GM19468 (cell line): ENCODE measurements around the gene SLC5A6.
"Not testable (repeated sequence)": the region's sequence is repeated elsewhere in the genome, so short reads cannot be mapped to it uniquely, and the experiment has no call there.

Source experiments
- ATAC-seq: cut with Tn5 transposase; IDR thresholded peaks from one replicate; pipeline ENCODE4 v1.9.1; 2021; ENCODE audit warnings: mild to moderate bottlenecking, moderate library complexity, moderate number of reproducible peaks; ENCODE audit not compliant: unreplicated experiment; ENCODE audit errors: extremely low read depth

Gene SLC5A6

GRCh38 chr2:27208486-27209050 is 3.5 kb downstream of the SLC5A6 start:
- no peak for ATAC-seq

- ATAC-seq = no peak
Measured at GRCh38 chr2:27206346-27206745, 5.7 kb downstream of the SLC5A6 start.

GRCh38 chr2:27205206-27205605 is 6.9 kb downstream of the SLC5A6 start:
- no peak for ATAC-seq

- ATAC-seq = no peak
Measured at GRCh38 chr2:27204566-27204965, 7.5 kb downstream of the SLC5A6 start.

- ATAC-seq = no peak
Measured at GRCh38 chr2:27203741-27204140, 8.3 kb downstream of the SLC5A6 start.

- ATAC-seq = no peak
Measured at GRCh38 chr2:27202854-27203253, 9.2 kb downstream of the SLC5A6 start.

GRCh38 chr2:27201675-27202074 is 10.4 kb downstream of the SLC5A6 start:
- no peak for ATAC-seq

GRCh38 chr2:27199241-27199640 is 12.8 kb downstream of the SLC5A6 start:
- no peak for ATAC-seq

GRCh38 chr2:27198627-27199026 is 13.4 kb downstream of the SLC5A6 start:
- ATAC-seq = no peak

GRCh38 chr2:27198068-27198467 is 14.0 kb downstream of the SLC5A6 start:
- not testable (repeated sequence) for ATAC-seq

- ATAC-seq = not testable (repeated sequence)
Measured at GRCh38 chr2:27195799-27196198, 16.3 kb downstream of the SLC5A6 start.

GRCh38 chr2:27194538-27195354 is 17.3 kb downstream of the SLC5A6 start:
- ATAC-seq = no peak

GRCh38 chr2:27191070-27191829 is 20.8 kb downstream of the SLC5A6 start:
- ATAC-seq = no peak

- no peak for ATAC-seq
Measured at GRCh38 chr2:27189989-27190388, 22.1 kb downstream of the SLC5A6 start.

- no peak for ATAC-seq
Measured at GRCh38 chr2:27186613-27187345, 25.3 kb downstream of the SLC5A6 start.

- ATAC-seq = no peak
Measured at GRCh38 chr2:27185331-27186026, 26.6 kb downstream of the SLC5A6 start.

GRCh38 chr2:27184115-27184514 is 28.0 kb downstream of the SLC5A6 start:
- ATAC-seq = no peak

- no peak for ATAC-seq
Measured at GRCh38 chr2:27182346-27182745, 29.7 kb downstream of the SLC5A6 start.

GRCh38 chr2:27179344-27180000 is 32.6 kb downstream of the SLC5A6 start:
- ATAC-seq = no peak
